Lower lobe of right lung (tissue), 2 donors: ENCODE results near the gene CDKAL1. TPM values are rescaled to one million over a fixed set of nuclear protein-coding genes. Genes with fewer than 3 reads are reported as not detected.

Experiments used
- ATAC-seq, 2 donors: fragments of 200-7000 bp; cut with Tn5 transposase; one replicate each; pipeline ENCODE4 v1.9.1; 2020 to 2022; ENCODE audit warnings: mild to moderate bottlenecking in 2 of 2, moderate library complexity in 2 of 2
- DNase-seq: peaks from one replicate; pipeline ENCODE4 v3.0.0-alpha.2; 2020
- H3K27ac ChIP-seq: fragments of 200-600 bp; one replicate; pipeline ENCODE4 v1.8.0; 2022
- H3K27me3 ChIP-seq: fragments of 200-600 bp; one replicate; pipeline ENCODE4 v1.8.0; 2022; ENCODE audit warnings: low read depth
- H3K36me3 ChIP-seq: fragments of 200-600 bp; one replicate; pipeline ENCODE4 v1.8.0; 2022; ENCODE audit warnings: mild to moderate bottlenecking
- H3K4me1 ChIP-seq: fragments of 200-600 bp; one replicate; pipeline ENCODE4 v1.8.0; 2022
- H3K4me3 ChIP-seq: fragments of 200-600 bp; one replicate; pipeline ENCODE4 v1.8.0; 2022; ENCODE audit warnings: mild to moderate bottlenecking
- H3K9me3 ChIP-seq: fragments of 200-600 bp; one replicate; pipeline ENCODE4 v1.8.0; 2022
- CTCF ChIP-seq: fragments of 200-600 bp; IDR thresholded peaks from one replicate; pipeline ENCODE4 v1.8.0; 2022; ENCODE audit warnings: antibody characterized with exemption, mild to moderate bottlenecking
- intact Hi-C: fragments of 100-400 bp; cut with DNase I; formaldehyde crosslinking; loops from one replicate; pipeline ENCODE4 v1.11.0; 2022
- total RNA-seq: library from RNA; stranded (reverse); fragmentation: NEBNext Ultra II Directional; extraction: Animal tissue kit (Norgen Biotek cat#: 25700); gene quantifications from one replicate; pipeline ENCODE4 v1.2.1, GENCODE V29; 2021
- donor health status: DM: no; HTN: yes; CAD: no; lungs with severe emphysema.

Gene CDKAL1
- total RNA-seq, 1 donor from 2014 or later = 16.0 TPM

- H3K36me3 ChIP-seq = no peaks in the 10 kb centered on the region
- H3K27ac ChIP-seq = no peak overlapping the region
- no peaks in the 10 kb centered on the region for H3K27me3 ChIP-seq
- no peak overlapping the region for H3K4me3 ChIP-seq
- peaks cover 12% of the 10 kb centered on the region for H3K4me1 ChIP-seq
- TF ChIP-seq CTCF = no peak
- H3K9me3 ChIP-seq = no peaks in the 10 kb centered on the region
- intact Hi-C loops = no loop called here
- DNase-seq (no peak), ATAC-seq (no peak)
Measured at GRCh38 chr6:21186479-21187055, 652.3 kb downstream of the CDKAL1 start.

GRCh38 chr6:21187485-21187884, 653.2 kb downstream of the CDKAL1 start:
- no peak for TF ChIP-seq CTCF
- DNase-seq (no peak), ATAC-seq (no peak)
- Histone ChIP-seq H3K4me1 (peaks cover 12% of the 10 kb centered on the region), H3K9me3 (no peaks in the 10 kb centered on the region), H3K27me3 (no peaks in the 10 kb centered on the region), H3K27ac (no peak overlapping the region), H3K36me3 (no peaks in the 10 kb centered on the region), H3K4me3 (no peak overlapping the region)
- intact Hi-C loops = no loop called here

GRCh38 chr6:21188505-21189223, 654.4 kb downstream of the CDKAL1 start:
- Histone ChIP-seq H3K4me1 (peaks cover 12% of the 10 kb centered on the region), H3K36me3 (no peaks in the 10 kb centered on the region), H3K27me3 (no peaks in the 10 kb centered on the region), H3K9me3 (no peaks in the 10 kb centered on the region), H3K27ac (no peak overlapping the region), H3K4me3 (no peak overlapping the region)
- DNase-seq (no peak), ATAC-seq (no peak)
- intact Hi-C loops = no loop called here
- TF ChIP-seq CTCF = no peak

- Histone ChIP-seq H3K4me1 (peaks cover 12% of the 10 kb centered on the region), H3K4me3 (no peak overlapping the region), H3K36me3 (no peaks in the 10 kb centered on the region), H3K27me3 (no peaks in the 10 kb centered on the region), H3K27ac (no peak overlapping the region), H3K9me3 (no peaks in the 10 kb centered on the region)
- no peak for DNase-seq
- intact Hi-C loops = no loop called here
- ATAC-seq = no peak
- no peak for TF ChIP-seq CTCF
Measured at GRCh38 chr6:21189759-21190158, 655.5 kb downstream of the CDKAL1 start.

- H3K36me3 ChIP-seq = no peaks in the 10 kb centered on the region
- H3K9me3 ChIP-seq = no peaks in the 10 kb centered on the region
- intact Hi-C loops = no loop called here
- H3K27ac ChIP-seq = no peak overlapping the region
- DNase-seq = no peak
- H3K27me3 ChIP-seq = no peaks in the 10 kb centered on the region
- TF ChIP-seq CTCF = no peak
- no peak for ATAC-seq
- peaks cover 12% of the 10 kb centered on the region for H3K4me1 ChIP-seq
- H3K4me3 ChIP-seq = no peak overlapping the region
Measured at GRCh38 chr6:21190701-21191100, 656.4 kb downstream of the CDKAL1 start.
